DMS 273 (cell line): ENCODE data around the gene SPIRE2.

ENCODE experiments used
- DNase-seq: peaks from one replicate; lab custom pipeline; 2025; ENCODE audit not compliant: unreplicated experiment; lab: John Stamatoyannopoulos, UW

The SPIRE2 gene

DNA sequence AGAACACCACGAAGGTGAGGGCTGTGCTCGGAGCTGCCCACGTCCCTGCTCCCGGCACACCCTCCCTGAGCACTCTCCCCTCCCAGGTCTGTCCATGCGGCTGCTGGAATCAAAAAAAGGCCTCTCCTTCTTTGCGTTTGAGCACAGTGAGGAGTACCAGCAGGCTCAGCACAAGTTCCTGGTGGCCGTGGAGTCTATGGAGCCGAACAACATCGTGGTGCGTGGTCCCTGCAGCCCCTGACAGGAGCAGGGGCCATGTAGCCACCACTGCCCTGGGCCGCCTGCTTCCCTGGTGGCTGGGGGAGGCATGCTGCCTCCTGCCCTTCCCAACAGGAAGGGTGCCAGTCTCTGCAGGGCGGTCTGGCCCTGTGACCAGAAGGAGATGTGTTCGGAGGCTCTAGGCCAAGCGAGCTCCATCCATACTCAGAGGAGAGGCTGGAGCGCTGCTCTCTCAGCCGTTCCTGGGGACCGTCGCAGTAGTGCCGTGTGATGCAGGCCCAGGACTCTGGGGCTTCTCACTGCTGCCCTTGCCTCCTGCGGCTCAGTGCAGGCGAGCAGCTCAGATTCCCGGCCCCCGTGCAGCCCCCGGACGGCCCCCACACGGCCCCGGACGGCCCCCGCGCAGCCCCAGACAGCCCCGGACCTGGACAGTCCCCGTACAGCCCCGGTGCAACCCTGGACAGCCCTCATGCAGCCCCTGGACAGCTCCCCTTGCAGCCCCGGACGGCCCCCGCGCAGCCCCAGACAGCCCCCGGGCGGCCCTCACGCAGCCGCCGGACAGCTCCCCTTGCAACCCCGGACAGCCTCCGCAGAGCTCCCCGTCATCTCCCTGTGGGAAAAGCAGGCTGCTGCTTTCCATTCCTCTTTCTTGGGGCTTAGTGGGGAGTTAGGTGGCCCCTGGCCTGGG is 65.6 kb downstream of the SPIRE2 start:
- DNase-seq: no peak

DNA sequence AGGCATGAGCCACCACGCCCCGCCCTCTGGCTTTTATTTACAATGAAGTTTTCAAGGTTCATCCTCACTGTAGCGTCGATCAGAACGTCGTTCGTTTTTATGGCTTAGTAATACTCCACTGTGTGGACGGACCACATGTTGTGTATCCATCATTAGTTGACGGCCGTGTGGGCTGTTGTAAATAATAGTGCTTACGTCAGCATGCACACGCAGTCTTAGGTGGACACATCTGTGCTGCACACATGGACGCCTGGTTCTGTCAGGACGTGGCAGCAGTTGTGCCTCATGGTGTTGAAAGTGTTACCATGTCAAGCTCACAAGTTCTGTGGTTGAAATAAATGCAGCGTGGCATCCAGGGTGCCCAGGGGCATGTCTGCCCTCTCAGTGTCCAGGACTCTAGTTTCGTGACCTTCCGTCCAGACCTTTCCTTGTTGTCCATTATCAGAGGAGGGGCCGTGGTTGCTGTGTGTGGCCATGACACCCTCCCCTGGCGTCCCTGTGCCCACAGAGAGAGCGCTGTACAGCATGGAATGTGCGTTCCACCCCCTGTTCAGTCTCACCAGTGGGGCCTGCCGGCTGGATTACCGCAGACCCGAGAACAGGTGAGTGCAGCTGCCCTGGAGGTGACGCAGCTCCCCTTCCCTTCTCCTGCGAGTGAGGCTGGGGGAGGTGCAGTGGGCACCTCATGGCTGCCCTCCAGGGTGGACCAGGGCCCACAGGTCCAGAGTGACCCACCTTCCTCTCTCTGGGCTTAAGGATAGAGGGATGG is 67.4 kb downstream of the SPIRE2 start:
- DNase-seq: no peak

DNA sequence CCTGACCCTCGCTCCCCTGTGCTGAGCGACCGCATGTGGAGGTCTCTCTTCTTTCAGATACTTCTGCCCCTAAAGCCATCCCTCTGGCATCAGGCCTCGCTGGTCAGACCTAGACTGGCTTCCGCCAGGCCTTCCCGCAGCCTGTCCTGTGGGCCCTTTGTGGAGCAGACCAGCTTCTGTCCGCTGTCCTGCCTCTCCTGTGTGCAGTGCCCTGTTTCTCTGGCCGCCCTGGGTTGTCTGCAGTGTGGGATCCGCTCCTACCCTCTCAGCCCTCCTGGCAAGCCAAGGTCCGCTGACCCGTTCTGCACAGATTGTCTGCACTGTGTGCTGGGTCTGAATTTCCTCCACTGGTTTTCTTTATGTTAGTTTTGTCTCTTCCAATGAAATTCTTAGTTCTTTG is 68.9 kb downstream of the SPIRE2 start:
- no peak for DNase-seq

DNA sequence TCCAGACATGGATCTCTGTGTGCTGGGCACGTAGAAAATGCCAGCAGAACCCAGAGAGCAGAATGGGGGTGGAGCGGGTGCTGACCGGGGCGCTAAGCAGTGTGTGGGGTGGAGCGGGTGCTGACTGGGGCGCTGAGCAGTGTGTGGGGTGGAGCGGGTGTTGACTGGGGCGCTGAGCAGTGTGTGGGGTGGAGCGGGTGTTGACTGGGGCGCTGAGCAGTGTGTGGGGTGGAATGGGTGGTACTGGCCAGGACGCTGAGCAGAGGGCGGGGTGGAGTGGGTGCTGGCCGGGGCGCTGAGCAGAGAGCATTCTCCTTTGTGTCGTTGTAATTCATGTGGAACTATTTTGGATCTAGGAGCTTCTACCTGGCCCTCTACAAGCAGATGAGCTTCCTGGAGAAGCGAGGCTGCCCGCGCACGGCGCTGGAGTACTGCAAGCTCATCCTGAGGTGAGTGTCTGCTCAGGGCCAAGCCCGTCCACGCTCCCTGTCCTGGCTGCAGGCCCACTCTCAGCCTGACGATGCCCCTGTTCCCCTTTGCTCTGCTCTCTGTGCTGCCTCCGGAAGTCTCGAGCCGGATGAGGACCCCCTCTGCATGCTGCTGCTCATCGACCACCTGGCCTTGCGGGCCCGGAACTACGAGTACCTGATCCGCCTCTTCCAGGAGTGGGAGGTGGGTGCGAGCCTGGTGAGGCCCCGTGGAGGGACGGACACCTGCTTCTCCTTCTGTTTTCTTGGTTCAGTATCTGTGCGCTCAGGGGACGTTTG is 70.1 kb downstream of the SPIRE2 start:
- no peak for DNase-seq

DNA sequence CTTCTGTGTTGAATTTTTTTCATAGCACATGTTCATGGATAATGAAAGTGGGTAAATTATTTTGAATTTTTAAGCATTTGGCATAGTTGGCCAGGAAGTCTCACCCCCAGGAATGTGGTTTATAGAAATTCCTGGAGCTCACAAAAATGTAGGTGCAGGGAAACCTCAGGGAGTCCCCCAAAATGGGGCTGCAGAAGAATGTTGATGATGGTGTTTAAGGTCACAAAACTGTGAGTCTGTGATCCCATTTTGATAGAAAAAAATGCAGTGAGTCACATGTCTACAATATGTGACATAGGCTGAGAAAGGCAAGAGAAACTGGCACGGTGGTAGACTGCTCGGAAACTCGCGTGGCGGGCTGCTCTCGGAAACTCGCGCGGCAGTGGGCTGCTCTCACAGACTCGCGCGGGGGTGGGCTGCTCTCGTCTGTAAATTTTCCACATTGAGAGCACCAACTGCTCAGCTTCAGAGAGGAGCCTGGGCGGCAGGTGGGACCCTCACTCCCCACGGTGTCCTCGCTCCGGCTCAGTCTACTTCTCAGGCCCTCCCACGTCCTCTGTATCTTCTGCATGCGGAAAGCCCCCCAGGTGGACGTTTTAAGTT is 71.7 kb downstream of the SPIRE2 start:
- DNase-seq: no peak

DNA sequence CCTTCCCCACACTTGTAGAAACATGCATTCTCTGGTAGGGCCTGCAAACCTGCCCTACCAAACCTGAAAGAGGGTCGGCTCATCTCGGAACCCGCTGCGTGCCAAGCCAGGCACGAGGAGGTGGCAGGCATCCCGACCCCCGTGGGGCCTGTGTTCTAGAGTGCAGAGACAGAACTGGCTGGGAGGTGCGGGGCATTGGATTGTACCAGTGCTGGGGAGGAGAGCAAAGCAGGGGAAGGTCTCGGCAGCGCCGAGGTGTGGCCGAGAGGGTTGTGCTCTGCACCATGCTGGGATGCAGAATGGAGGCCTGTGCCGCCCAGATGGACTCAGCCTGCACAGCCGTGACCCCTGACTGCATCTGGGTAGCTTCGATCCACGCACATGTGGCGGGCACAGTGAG is 72.6 kb downstream of the SPIRE2 start:
- DNase-seq: no peak

DNA sequence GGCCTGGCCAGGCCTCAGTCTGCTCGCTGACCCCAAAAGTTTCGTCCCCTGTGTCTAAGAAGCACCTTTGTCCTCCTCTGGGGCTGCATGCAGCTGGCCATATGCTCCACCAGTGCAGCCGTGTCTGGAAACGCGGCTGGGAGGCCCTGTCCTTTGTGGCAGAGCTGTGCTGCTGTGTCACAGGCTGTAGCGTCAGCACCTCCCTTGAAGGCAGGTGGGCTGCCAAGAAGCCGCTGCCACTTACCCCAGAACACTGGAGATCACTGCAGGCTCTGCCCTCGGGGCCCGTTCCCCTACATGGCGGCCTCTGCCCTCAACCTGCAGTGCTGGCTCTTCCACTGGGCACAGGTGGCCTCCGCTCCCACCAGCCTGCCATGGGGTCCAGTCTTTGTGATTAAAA is 74.7 kb downstream of the SPIRE2 start:
- no peak for DNase-seq

DNA sequence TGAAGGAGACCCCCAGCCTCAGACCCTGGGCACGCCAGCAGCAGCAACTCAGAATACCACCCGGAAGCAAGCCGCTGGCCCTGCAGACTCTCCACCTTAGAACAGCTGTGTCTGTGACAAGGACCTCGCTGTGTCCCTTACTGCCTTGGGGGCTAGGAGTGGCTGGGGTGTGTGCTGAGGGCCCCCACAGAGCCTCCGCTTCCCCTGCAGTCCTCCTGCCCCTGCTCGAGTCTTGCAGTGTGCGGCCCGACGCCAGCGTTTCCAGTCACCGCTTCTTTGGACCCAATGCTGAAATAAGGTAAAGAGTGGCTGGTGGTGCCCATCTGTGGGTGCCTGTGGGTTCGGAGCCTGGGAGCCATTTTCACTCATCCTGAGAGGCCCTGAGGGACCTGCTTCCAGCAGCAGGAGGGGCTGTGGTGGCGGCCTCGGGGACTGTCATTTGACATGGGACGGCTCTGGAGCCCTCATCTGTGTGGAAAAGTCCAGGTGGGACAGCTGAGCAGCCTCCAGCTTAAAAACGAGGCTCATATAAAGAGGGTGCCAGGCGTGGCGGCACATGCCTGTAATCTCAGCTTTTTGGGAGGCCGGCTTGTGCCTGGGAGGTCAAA is 75.7 kb downstream of the SPIRE2 start:
- DNase-seq: no peak

DNA sequence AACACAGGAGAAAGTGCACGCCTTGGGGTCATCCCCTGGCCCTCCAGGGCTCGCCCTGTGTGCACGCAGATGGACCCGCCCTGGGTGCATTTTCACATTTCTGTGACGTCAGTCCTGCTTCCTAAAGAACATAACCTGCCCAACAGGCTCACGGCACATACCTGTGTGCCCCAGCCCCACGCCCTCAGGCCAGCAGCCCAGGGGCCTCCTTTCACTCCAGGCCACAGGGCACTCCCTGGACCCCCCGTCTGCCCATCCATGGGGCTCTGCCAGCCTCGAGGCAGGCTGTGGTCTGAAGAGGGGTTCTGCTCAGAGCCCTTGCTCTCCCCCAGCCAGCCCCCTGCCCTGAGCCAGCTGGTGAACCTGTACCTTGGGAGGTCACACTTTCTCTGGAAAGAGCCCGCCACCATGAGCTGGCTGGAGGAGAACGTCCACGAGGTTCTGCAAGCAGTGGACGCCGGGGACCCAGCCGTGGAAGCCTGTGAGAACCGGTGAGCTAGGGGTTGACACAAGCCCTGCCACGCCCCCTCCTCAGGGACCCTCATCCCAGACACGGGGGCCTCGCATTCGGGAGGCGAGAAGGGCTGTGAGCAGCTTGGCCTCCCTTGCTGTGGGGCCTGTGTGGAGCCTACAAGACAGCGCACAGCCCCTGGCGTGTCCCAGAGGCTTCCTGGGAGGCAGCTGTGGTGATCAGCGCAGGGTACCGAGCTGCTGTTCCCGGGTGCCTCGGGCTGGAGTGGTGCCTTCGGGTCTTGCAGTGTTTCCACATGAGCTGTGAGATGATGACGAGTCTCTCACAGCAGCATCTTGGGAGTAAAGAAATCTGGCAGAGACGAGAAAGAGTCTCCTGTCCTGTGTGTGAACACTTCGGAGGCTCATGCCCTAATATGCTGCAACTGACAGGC is 76.6 kb downstream of the SPIRE2 start:
- no peak for DNase-seq

DNA sequence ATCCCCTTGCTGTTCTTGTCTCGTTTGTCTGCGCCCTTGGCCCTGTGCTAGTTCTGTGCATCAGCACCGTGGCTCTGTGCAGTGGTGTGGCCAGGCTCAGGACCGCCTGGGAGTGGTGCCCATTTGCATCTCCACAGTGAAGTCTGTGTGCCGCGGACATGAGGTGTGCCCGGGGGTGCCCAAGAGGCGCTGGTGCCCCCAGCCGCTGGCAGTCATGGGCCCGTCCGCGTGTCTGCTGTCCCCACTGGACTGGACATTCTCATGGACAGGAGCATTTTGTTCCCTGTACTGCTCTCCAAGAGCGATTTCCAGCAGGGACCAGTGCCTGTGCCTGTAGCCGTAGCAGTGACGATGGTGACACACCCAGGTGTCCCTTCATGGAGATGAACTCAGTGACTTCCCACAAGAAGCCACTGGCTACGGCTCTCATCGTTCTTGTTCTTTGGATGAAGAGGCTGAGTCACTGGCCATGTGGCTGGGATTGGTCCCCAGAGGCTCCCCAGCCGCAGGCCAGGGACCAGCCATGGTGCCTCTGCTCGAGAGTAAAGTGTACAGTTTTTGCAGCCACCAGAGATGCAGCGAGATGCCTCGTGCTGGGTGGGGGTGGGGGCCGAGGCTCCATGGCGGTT is 77.3 kb downstream of the SPIRE2 start:
- DNase-seq: no peak

DNA sequence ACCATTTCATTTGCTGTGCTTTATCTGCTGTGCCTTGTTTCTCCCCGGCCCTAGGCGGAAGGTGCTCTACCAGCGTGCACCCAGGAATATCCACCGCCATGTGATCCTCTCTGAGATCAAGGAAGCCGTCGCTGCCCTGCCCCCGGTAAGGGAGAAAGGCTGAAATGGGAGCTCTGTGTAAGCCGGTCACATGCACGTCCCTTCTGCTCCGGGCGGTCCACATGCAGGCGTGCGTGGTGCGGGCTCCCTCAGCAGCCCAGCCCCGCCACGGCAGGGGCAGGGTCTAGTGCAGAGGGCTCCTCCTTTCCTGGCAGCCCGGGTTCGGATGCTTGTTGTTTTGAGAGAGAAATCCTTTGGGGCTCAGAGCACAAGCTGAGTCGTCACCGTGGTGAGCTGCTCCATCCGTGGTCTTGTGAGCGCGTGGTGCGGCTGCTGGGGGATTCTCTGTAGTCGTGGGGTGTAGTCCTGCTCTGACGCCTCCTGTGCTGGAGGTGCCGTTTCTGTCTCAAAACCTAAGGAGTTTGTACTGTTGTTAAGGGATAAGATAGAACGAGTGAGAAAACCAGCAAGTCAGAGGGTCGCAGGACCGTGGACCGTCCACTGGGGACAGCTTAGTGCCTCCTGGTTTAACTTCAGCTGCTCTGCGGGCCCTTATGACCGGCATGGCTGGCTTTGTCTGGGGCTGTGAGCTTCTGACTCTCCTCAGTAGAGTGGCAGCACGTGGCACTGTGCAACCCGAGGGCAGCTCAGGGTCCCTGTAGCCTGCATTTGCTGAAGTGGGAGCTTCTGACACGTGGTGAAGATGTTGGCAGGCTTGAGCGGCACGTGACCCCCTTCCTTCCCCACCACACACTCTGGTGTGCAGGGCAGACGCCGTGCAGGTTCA is 78.1 kb downstream of the SPIRE2 start:
- DNase-seq: no peak

DNA sequence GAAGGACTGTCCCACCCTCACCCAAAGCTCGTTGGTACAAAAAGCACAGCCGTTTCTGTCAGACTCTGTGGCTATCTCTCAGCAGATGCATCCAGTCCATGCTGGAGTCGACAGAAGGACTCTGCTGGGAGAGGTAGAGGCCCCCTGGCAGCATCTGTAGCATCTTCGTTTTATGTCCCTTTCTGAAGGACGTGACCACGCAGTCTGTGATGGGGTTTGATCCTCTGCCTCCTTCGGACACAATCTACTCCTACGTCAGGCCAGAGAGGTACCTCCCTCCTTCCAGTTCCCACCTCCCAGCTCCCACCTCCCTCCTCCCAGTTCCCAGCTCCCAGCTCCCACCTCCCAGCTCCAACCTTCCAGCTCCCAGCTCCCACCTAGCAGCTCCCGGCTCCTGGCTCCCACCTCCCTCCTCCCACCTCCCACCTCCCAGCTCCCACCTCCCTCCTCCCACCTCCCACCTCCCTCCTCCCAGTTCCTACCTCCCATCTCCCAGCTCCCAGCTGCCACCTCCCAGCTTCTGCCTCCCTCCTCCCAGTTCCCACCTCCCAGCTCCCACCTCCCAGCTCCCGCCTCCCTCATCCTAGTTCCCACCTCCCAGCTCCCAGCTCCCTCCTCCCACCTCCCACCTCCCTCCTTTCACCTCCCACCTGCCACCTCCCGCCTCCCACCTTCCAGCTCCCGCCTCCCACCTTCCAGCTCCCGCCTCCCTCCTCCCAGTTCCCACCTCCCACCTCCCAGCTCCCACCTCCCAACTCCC is 79.0 kb downstream of the SPIRE2 start:
- DNase-seq: no peak

DNA sequence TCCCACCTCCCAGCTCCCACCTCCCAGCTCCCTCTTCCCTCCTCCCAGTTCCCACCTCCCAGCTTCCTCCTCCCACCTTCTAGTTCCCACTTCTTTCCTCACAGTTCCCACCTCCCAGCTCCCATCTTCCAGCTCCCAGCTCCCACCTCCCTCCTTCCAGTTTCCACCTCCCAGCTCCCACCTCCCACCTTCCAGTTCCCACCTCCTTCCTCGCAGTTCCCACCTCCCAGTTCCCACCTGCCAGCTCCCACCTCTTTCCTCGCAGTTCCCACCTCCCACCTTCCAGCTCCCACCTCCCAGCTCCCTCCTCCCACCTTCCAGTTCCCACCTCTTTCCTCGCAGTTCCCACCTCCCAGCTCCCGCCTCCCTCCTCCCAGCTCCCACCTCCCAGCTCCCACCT is 80.0 kb downstream of the SPIRE2 start:
- no peak for DNase-seq

DNA sequence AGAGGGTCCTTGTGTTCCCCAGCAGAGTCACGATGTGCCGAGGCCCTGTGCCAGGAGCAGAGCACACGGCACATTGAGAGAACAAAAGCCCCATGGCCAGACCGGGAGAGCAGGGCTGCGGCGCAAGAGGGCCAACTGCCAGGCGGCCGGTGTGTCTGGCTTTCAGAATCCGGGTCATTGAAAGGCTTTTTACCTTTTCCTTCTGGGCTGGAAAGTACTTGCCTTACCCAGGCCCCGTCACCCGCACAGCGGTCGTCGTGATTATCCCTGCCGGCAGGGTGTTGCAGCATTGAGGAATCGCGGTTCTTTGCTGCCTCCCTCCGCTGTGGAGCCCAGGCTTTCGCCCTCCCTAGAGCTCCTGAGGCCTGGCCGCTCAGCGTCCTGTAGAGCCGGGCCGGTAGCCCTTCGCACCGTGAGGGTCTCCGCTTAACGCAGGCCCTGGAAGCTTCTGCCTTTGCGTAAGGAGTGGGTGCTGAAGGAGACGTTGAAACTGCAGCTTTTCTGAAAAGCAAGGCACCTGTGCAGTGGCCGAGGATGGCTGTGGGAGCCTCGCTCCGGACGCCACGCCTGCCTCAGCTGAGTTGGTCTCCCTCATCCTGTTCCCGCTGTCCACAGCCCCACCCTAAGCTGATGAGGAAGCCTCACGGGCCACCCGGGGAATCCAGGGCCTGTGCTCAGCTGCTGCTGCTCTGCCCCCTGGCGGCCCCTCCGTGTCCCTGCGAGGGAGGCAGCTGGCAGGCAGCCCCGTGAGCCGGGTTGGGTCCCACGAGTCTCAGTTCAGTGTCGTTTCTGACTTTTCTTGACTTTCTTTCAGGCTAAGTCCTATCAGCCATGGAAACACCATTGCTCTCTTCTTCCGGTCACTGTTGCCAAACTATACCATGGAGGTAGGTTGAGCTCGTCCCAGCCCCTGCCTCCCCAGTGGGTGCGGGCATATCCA is 81.8 kb downstream of the SPIRE2 start:
- DNase-seq: peak; percentile 87

DNA sequence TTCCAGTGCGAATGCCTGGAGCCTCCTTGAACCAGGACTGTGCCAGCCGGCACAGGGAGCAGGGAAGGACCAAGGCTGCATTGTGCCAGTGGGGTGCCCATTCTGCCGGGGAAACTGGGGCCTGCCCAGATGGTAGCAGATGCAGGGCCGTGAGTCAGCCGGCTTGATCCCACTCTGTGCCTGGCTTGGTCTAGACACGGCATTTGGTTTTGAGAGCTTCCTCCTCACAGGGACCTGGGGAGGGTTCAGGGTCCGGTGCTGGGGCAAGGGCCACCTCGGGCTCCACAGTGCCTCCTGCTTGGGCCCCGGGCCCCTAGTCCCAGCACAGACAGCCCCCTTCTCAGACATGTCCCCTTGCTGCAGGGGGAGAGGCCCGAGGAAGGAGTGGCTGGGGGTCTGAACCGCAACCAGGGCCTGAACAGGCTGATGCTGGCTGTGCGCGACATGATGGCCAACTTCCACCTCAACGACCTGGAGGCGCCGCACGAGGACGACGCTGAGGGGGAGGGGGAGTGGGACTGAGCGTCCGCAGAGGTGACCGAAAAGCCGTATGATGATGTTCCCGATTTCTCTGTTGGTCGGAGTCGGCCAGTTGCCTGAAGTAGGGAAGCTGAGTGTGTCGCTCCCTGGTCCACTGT is 82.6 kb downstream of the SPIRE2 start:
- DNase-seq: peak; percentile 53

DNA sequence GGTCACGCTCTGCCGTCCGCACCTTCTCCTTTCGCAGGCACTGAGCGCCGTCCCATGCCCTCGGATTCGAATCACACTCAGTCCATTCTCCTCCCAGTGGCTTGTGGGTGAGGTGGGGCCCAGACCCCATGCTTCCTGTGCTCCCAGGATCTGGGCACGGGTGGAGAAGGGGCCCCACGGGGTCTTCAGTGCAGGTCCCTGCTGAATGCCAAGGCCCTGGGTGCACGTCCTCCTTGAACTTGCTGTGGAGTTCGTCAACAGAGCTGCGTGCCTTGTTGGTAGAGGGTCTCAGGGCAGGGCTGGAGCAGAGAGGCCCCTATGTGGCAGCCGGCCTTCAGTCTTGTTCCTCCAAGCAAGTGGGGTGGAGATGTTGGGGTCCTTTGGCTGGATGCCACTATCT is 83.1 kb downstream of the SPIRE2 start:
- no peak for DNase-seq
